HCT116 (cell line): ENCODE results near the gene BAZ1B. TPM values are rescaled to one million over a fixed set of nuclear protein-coding genes. Genes with fewer than 3 reads are reported as not detected.

Source experiments
- ATAC-seq: fragments of 200-7000 bp; cut with Tn5 transposase; 2 replicates; pipeline ENCODE4 v1.9.1; 2020; ENCODE audit warnings: mild to moderate bottlenecking, moderate library complexity
- BruUV-seq: library from RNA; stranded (reverse); fragments of 400-500 nt; replicated peaks from 2 replicates; lab custom pipeline; 2021; lab: Mats Ljungman, UMichigan
- CTCF ChIA-PET: fragments of 300-600 bp; sonication (Branson Sonifier 250); formaldehyde crosslinking; loops from one replicate; lab custom pipeline; 2021; ENCODE audit warnings: antibody characterized with exemption; lab: Charles Lee
- POLR2A ChIA-PET: fragments of 300-600, 350-600 bp; sonication (Branson Sonifier 250); formaldehyde crosslinking; loops from one replicate; lab custom pipeline; 2021; ENCODE audit warnings: antibody characterized with exemption; lab: Charles Lee
- RAD21 ChIA-PET, 2 experiments: fragments of 300-600 bp; sonication (Branson Sonifier 250); formaldehyde crosslinking; loops; one replicate each; lab custom pipeline; 2023; ENCODE audit warnings: low total read pairs in 2 of 2; ENCODE audit not compliant: uncharacterized antibody in 2 of 2, unreplicated experiment in 2 of 2, low non-redundant PET in 1 of 2; lab: Charles Lee
- DNase-seq: peaks from one replicate; pipeline ENCODE4 v3.0.0-alpha.2; 2010; ENCODE audit warnings: low read depth, low spot score
- H2AFZ ChIP-seq: fragments of 200-600 bp; shearing (Covaris generic), sonication (generic); 2 replicates; pipeline ENCODE4 v1.6.1; 2017; ENCODE audit warnings: low read depth, mixed run types, mixed read lengths, antibody characterized with exemption, low read length; ENCODE audit not compliant: poor library complexity, severe bottlenecking
- H3K27ac ChIP-seq: 2 replicates; pipeline ENCODE4 v1.5.1; 2012; ENCODE audit warnings: low read depth, low read length
- H3K27me3 ChIP-seq: fragments of 200-600 bp; sonication (generic); 2 replicates; pipeline ENCODE4 v1.6.1; 2016; ENCODE audit warnings: mixed run types, low read length, mixed read lengths; ENCODE audit not compliant: insufficient read depth
- H3K36me3 ChIP-seq, 2 experiments: fragments of 200-500 bp in 1 of 2; fragments of 200-600 bp in 1 of 2; sonication (Bioruptor generic) in 1 of 2; sonication (generic) in 1 of 2; 2 replicates each; pipeline versions ENCODE4 v1.5.1 to v1.6.1; 2014 to 2016; ENCODE audit warnings: low read length in 2 of 2, inconsistent platforms in 1 of 2, mixed read lengths in 1 of 2, mixed run types in 1 of 2; ENCODE audit not compliant: insufficient read depth in 2 of 2, control insufficient read depth in 1 of 2
- H3K4me1 ChIP-seq, 2 experiments: fragments of 200-600 bp in 1 of 2; sonication (generic) in 1 of 2; 2 replicates each; pipeline versions ENCODE4 v1.5.1 to v1.6.1; 2012 to 2017; ENCODE audit warnings: low read length in 2 of 2, inconsistent platforms in 1 of 2, mild to moderate bottlenecking in 1 of 2, mixed read lengths in 1 of 2, mixed run types in 1 of 2, moderate library complexity in 1 of 2; ENCODE audit not compliant: insufficient read depth in 2 of 2, control insufficient read depth in 1 of 2
- H3K4me2 ChIP-seq: fragments of 200-600 bp; sonication (generic); 2 replicates; pipeline ENCODE4 v1.6.1; 2017; ENCODE audit warnings: mixed run types, low read length, mixed read lengths
- H3K4me3 ChIP-seq, 2 experiments: fragments of 200-600 bp in 1 of 2; sonication (generic) in 1 of 2; replicated peaks in 1 of 2; 2 replicates each; pipeline ENCODE4 v1.5.1; 2011 to 2016; ENCODE audit warnings: low read length in 2 of 2, control low read depth in 1 of 2, low read depth in 1 of 2, mild to moderate bottlenecking in 1 of 2, mixed read lengths in 1 of 2, mixed run types in 1 of 2
- H3K79me2 ChIP-seq: fragments of 200-600 bp; sonication (generic); 2 replicates; pipeline ENCODE4 v1.6.1; 2017; ENCODE audit warnings: mild to moderate bottlenecking, mixed run types, low read length, moderate library complexity, mixed read lengths; ENCODE audit not compliant: insufficient read depth
- H3K9ac ChIP-seq: fragments of 200-600 bp; sonication (generic); 2 replicates; pipeline ENCODE4 v1.6.1; 2016; ENCODE audit warnings: low read length, mixed read lengths
- H3K9me2 ChIP-seq: fragments of 200-600 bp; sonication (generic), shearing (Covaris generic); 2 replicates; pipeline ENCODE4 v1.6.1; 2017; ENCODE audit warnings: mixed run types, mild to moderate bottlenecking, moderate library complexity; ENCODE audit not compliant: insufficient read depth
- H3K9me3 ChIP-seq, 2 experiments: fragments of 200-500 bp in 1 of 2; fragments of 200-600 bp in 1 of 2; sonication (Bioruptor generic) in 1 of 2; sonication (generic) in 1 of 2; 2 replicates each; pipeline ENCODE4 v1.6.1; 2014 to 2017; ENCODE audit warnings: low read length in 2 of 2, mixed read lengths in 2 of 2, inconsistent platforms in 1 of 2, low read depth in 1 of 2, mild to moderate bottlenecking in 1 of 2, mixed run types in 1 of 2, moderate library complexity in 1 of 2; ENCODE audit not compliant: control insufficient read depth in 1 of 2, insufficient read depth in 1 of 2
- H4K20me1 ChIP-seq: fragments of 200-600 bp; sonication (generic), shearing (Covaris generic); 2 replicates; pipeline ENCODE4 v1.6.1; 2017; ENCODE audit warnings: mixed run types, mild to moderate bottlenecking, moderate library complexity; ENCODE audit not compliant: insufficient read depth
- CEBPB ChIP-seq: IDR thresholded peaks from 2 replicates; pipeline ENCODE4 v1.6.1; 2012; ENCODE audit warnings: low read depth
- ELF1 ChIP-seq: IDR thresholded peaks from 2 replicates; pipeline ENCODE4 v1.6.1; 2012; ENCODE audit warnings: low read depth, borderline replicate concordance
- FOSL1 ChIP-seq: IDR thresholded peaks from 2 replicates; pipeline ENCODE4 v1.6.1; 2012; ENCODE audit warnings: low read depth
- POLR2AphosphoS5 ChIP-seq: IDR thresholded peaks from 2 replicates; pipeline ENCODE4 v1.6.1; 2011; ENCODE audit warnings: mild to moderate bottlenecking, low read depth, low read length, moderate library complexity
- SP1 ChIP-seq: IDR thresholded peaks from 2 replicates; pipeline ENCODE4 v1.6.1; 2012; ENCODE audit warnings: low read depth
- SRF ChIP-seq: IDR thresholded peaks from 2 replicates; pipeline ENCODE4 v1.6.1; 2012; ENCODE audit warnings: low read depth
- intact Hi-C: fragments of 100-400 bp; cut with micrococcal nuclease; formaldehyde crosslinking; loops from 2 replicates; pipeline ENCODE4 v1.10.0; 2022
- total RNA-seq: library from RNA; stranded (reverse); gene quantifications from one replicate; pipeline ENCODE4 v1.2.1, GENCODE V29; 2021; ENCODE audit not compliant: unreplicated experiment
- TF ChIP-seq, protein P1 (sequence below): IDR thresholded peaks from 2 replicates; pipeline ENCODE4 v1.6.1; 2012
- TF ChIP-seq, protein P2 (sequence below), 3 experiments: fragments of 200-600 bp in 1 of 3; sonication (generic) in 1 of 3; IDR thresholded peaks in 2 of 3; conservative IDR thresholded peaks in 1 of 3; 2 replicates each; pipeline ENCODE4 v1.5.1; 2012 to 2017; ENCODE audit warnings: low read depth in 2 of 3, low read length in 2 of 3, antibody characterized with exemption in 1 of 3, borderline replicate concordance in 1 of 3, control low read depth in 1 of 3, mild to moderate bottlenecking in 1 of 3, mixed read lengths in 1 of 3, mixed run types in 1 of 3, moderate library complexity in 1 of 3; ENCODE audit not compliant: insufficient read depth in 1 of 3
- TF ChIP-seq, protein P3 (sequence below): IDR thresholded peaks from 2 replicates; pipeline ENCODE4 v1.6.1; 2012

The BAZ1B gene
- total RNA-seq, 1 experiment from 2014 or later = 81.1 TPM

DNA sequence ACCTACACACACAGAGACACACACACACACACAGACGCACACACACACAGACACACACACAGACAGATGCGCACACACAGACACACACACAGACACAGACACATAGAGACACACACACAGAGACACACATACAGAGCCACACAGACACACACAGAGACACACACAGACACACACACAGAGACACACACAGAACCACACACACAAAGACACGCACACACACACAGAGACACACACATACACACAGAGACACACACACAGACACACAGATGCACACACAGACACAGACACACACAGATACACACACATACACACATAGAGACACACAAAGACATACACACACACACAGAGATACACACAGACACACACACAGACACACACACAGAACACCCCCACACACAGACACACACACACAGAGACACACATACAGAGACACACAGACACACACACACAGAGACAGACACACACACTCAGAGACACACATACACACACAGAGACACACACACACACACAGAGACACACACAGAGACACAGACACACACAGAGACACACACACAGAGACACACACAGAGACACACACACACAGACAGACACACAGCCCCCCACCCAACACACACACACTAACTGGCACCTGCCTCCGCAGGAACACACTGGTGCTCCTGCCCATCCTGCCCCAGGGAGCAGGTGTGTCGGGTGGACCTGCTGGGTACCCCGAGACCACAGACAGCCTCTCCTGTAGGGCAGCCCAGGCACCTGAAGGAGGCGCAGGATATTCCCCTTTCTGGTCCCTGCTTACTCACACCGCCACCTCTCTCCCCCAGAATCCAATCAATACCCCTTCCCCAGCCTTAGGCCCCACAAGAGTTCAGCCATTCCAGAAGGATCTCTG is 93.9 kb downstream of the BAZ1B start:
- H3K4me2 ChIP-seq = no peak overlapping the region
- H3K27me3 ChIP-seq = no peaks in the 10 kb centered on the region
- ChIA-PET CTCF (no interaction called here), RAD21 (no interaction called here), POLR2A (interaction anchor here (0.7 kb wide), 1 partner anchor 9 kb away, joined by 3 read pairs; no protein-coding TSS in a partner anchor)
- H3K27ac ChIP-seq = no peak overlapping the region; the same call in 1 of the 2 replicates
- ATAC-seq (no peak), DNase-seq (no peak)
- no peak overlapping the region for H3K9ac ChIP-seq
- H4K20me1 ChIP-seq = no peaks in the 10 kb centered on the region
- H3K9me2 ChIP-seq = no peaks in the 10 kb centered on the region
- H3K4me3 ChIP-seq = no peak overlapping the region
- H2AFZ ChIP-seq = no peak overlapping the region
- intact Hi-C loops = no loop called here
- H3K9me3 ChIP-seq = no peaks in the 10 kb centered on the region
- BruUV-seq = no TSS peak
- no peaks in the 10 kb centered on the region for H3K79me2 ChIP-seq
- peaks cover 2 to 8% of the 10 kb centered on the region in 2 experiments; a peak in 3 of 4 replicates for H3K4me1 ChIP-seq
- TF ChIP-seq, protein P1, sequence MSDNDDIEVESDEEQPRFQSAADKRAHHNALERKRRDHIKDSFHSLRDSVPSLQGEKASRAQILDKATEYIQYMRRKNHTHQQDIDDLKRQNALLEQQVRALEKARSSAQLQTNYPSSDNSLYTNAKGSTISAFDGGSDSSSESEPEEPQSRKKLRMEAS = no peak
- TF ChIP-seq, protein P2, sequence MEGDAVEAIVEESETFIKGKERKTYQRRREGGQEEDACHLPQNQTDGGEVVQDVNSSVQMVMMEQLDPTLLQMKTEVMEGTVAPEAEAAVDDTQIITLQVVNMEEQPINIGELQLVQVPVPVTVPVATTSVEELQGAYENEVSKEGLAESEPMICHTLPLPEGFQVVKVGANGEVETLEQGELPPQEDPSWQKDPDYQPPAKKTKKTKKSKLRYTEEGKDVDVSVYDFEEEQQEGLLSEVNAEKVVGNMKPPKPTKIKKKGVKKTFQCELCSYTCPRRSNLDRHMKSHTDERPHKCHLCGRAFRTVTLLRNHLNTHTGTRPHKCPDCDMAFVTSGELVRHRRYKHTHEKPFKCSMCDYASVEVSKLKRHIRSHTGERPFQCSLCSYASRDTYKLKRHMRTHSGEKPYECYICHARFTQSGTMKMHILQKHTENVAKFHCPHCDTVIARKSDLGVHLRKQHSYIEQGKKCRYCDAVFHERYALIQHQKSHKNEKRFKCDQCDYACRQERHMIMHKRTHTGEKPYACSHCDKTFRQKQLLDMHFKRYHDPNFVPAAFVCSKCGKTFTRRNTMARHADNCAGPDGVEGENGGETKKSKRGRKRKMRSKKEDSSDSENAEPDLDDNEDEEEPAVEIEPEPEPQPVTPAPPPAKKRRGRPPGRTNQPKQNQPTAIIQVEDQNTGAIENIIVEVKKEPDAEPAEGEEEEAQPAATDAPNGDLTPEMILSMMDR (IDR thresholded peaks at IDR 0.05 in 2 of 3, conservative IDR thresholded peaks at IDR 0.05 in 1 of 3; ENCODE audit: borderline replicate concordance in 1 of 3, insufficient read depth in 1 of 3, low read depth in 2 of 3, low read length in 2 of 3) = peak in 2 of 3 experiments; percentile 12 to 18; a peak in 1 of 6 replicates
- no peaks in the 10 kb centered on the region for H3K36me3 ChIP-seq

DNA sequence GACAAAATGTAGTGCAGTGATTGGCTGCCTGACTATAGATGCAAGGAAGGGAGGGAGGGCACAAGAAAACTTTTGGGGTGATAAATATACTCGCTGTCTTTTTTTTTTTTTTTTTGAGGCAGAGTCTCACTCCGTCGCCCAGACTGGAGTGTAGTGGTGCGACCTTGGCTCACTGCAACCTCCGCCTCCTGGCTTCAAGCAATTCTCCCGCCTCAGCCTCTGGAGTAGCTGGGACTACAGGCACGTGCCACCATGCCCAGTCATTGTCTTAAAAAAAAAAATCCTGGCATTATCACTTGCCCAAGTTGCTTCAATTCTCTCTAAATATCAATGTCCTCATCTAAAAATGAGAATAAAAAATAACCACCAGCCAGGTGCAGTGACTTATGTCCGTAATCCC is 96.1 kb downstream of the BAZ1B start:
- H3K9me2 ChIP-seq = no peaks in the 10 kb centered on the region
- DNase-seq (no peak), ATAC-seq (no peak)
- no peaks in the 10 kb centered on the region for H4K20me1 ChIP-seq
- POLR2A ChIA-PET = no interaction called here
- H3K36me3 ChIP-seq = no peaks in the 10 kb centered on the region
- no peaks in the 10 kb centered on the region for H3K79me2 ChIP-seq
- no peak overlapping the region for H3K4me2 ChIP-seq
- H2AFZ ChIP-seq = no peak overlapping the region
- CTCF ChIA-PET = no interaction called here
- BruUV-seq = no TSS peak
- no peaks in the 10 kb centered on the region for H3K9me3 ChIP-seq
- H3K9ac ChIP-seq = no peak overlapping the region
- intact Hi-C loops = no loop called here
- peaks cover 2 to 8% of the 10 kb centered on the region in 2 experiments; a peak in 3 of 4 replicates for H3K4me1 ChIP-seq
- RAD21 ChIA-PET = no interaction called here
- no peak overlapping the region for H3K4me3 ChIP-seq
- no peaks in the 10 kb centered on the region for H3K27me3 ChIP-seq
- no peak overlapping the region for H3K27ac ChIP-seq
- no peak for TF ChIP-seq FOSL1
- TF ChIP-seq POLR2AphosphoS5 = no peak
- no peak for TF ChIP-seq SP1
- no peak for TF ChIP-seq ELF1
- TF ChIP-seq, protein P3, sequence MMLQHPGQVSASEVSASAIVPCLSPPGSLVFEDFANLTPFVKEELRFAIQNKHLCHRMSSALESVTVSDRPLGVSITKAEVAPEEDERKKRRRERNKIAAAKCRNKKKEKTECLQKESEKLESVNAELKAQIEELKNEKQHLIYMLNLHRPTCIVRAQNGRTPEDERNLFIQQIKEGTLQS = no peak
- TF ChIP-seq SRF = no peak
- TF ChIP-seq, protein P2 (IDR thresholded peaks at IDR 0.05 in 2 of 3, conservative IDR thresholded peaks at IDR 0.05 in 1 of 3; ENCODE audit: borderline replicate concordance in 1 of 3, insufficient read depth in 1 of 3, low read depth in 2 of 3, low read length in 2 of 3) = no peak
- TF ChIP-seq CEBPB = no peak
